NCI-H2227 (cell line): ENCODE measurements around the gene SP140.
"Not testable (repeated sequence)": the region's sequence is repeated elsewhere in the genome, so short reads cannot be mapped to it uniquely, and the experiment has no call there.

Experiments
- DNase-seq: peaks from one replicate; lab custom pipeline; 2025; ENCODE audit not compliant: unreplicated experiment; lab: John Stamatoyannopoulos, UW

Gene SP140

DNA sequence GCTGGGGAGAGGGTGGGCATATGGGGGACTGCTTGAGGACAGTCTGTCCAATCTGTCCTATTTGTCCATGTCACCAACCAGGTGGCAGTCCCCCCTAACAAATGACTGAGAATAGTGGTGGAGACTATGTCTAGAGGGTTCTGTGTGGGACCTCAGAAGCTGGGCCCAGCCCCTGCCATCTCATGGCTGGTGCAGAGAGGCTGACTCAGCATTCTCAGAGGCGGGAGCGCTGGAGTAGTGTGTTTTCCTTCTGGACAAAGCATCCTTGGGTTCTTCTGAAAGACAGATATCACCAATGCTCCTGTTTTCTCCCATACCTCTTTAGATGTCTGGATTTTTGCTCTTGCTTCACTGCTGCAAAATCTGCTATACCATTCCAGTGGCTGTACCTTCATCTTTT, 57.4 kb downstream of the SP140 start:
- no peak for DNase-seq

- DNase-seq, result no peak
Observed at GRCh38 chr2:230286048-230286447, 60.5 kb downstream of the SP140 start.

DNA sequence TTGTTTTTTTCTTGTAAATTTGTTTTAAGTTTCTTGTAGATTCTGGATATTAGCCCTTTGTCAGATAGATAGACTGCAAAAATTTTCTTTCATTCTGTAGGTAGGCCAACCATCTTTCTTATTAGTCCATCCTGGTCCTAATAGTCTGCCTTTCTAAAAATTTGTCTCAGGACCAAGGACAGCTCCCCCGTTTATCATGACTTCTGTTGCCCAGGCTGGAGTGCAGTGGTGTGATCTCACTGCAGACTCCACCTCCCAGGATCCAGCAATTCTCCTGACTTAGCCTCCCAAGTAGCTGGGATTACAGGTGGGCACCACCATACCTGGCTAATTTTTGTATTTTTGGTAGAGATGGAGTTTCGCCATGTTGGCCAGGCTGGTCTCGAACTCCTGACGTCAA, 63.8 kb downstream of the SP140 start:
- DNase-seq, result not testable (repeated sequence)

- DNase-seq, result no peak
Observed at GRCh38 chr2:230295192-230295591, 69.7 kb downstream of the SP140 start.

GRCh38 chr2:230296917-230297316, 71.4 kb downstream of the SP140 start:
- no peak for DNase-seq

DNA sequence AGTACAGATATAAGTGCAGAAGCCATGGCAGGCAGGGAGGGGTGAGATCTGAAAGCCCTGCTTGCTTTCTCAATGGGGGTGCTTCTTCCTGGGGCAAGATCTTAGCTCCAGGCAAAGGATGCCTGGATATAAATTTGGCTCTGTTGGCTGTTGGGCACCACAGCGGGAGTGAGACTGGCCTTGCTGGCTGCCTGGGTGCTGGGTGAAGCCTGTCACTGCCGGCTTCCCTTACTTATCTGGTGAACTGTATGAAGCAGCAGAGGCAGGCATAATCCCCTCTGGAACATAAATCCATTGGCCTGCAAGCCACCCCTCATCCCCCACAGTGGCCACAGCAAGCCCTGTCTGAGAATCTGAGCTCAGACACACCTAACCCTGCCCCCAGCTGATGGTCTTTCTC, 74.1 kb downstream of the SP140 start:
- DNase-seq, result no peak

DNA sequence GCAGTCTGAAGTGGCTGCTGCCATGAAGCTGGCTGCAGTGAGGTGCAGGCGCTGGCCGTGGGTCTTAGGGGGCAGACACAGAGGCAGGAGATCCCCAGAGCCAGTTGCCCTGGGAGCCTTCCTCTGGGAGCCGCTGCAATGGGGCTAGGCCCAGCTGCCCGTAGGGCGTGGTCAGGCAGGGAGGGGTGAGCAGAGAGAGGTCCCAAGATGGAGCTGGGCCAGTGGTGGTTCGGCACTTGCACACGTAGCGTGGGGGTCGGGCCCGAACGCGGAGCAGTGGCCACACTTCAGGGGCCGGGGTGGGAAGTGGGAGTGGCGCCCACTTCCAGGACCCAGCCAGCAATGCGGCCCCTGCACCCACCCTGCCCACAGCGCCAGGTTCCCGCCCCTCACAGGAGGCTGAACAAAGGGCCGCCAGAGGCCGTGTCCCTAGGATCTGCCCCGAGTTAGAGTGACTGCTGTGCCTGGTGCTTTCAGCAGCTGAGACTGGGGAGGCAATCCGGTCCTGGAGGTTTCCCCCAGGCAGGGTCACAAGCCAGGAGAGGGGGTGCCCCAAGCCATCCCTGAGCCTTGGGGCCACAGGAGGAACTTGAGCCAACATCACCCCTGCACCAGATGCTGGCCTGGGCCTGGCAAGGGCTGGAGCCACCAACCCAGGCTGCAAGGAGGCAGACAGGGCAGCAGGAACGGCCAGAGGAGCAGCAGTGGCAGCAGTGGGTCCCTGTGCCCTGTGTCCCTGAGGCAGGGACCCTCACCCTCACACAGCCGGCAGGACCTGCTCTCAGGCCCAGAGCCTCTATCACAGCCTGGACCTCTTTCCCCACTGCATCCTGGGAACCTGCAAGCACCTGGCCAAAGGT, 80.1 kb downstream of the SP140 start:
- no peak for DNase-seq

GRCh38 chr2:230306474-230306873, 80.9 kb downstream of the SP140 start:
- no peak for DNase-seq

- no peak for DNase-seq
Observed at GRCh38 chr2:230307485-230307884, 81.9 kb downstream of the SP140 start.

GRCh38 chr2:230308402-230309000, 83.0 kb downstream of the SP140 start:
- no peak for DNase-seq

DNA sequence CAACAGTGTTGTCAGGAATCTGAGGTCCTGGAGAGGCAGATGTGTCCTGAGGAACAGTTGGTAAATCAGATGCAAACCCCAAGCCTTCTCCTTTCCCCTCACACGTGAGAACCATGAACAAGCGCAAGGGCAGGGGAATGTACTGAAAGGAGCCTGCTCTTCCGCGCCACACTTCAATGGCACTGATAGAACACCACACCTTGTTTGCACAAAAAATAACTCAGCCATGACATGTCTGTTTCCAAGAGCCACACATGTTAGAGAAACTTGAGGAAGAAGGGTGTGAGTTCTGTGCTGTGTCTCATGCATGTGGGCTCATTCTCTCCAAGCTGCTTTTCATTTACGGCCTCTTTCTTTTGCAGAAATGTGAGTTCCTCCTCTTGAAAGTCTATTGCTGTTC, 85.3 kb downstream of the SP140 start:
- DNase-seq, result not testable (repeated sequence)

DNA sequence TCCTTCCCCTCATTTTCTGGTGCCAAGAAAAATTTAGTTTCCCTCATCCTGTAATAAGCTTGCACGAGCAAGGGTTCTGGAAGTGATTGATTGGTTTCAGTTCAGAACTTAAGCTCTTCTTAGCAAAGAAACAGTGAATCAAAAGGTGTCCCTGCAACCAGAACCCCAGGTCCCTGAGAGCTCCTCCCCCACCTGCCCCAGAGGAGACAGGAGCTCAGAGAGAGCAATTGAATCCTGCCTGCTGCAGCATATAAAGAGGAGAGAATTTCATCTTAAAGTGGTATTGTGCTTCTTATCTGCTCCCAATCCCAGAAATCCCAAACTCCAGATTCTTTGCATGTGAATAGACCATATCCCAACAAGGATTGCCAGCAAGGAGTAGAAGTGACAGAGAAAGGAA, 86.1 kb downstream of the SP140 start:
- DNase-seq, result not testable (repeated sequence)

- no peak for DNase-seq
Observed at GRCh38 chr2:230312638-230313037, 87.1 kb downstream of the SP140 start.

GRCh38 chr2:230317366-230317765, 91.8 kb downstream of the SP140 start:
- no peak for DNase-seq

- DNase-seq, result no peak
Observed at GRCh38 chr2:230318190-230319121, 92.9 kb downstream of the SP140 start.

- no peak for DNase-seq
Observed at GRCh38 chr2:230319211-230319862, 93.8 kb downstream of the SP140 start.

DNA sequence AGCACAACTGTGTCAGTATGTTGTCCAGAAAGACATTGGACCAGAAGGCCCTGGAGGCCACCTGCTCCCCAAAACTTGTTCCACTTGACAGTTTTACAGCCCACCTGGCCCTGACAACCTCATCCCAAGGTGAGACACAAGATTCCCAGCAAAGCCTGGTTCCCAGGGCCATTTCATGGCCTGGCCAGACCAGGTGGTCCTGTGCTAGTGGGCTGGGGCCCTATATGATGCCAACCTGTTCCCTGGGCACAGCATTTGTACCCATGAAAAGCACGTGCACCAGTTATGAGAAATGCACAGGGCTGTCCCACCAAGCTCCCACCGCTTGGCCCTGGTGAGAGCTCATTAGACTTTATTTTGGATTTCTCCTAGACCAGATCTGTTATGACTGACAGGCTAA, 95.5 kb downstream of the SP140 start:
- DNase-seq, result no peak

- no peak for DNase-seq
Observed at GRCh38 chr2:230322561-230323384, 97.2 kb downstream of the SP140 start.

DNA sequence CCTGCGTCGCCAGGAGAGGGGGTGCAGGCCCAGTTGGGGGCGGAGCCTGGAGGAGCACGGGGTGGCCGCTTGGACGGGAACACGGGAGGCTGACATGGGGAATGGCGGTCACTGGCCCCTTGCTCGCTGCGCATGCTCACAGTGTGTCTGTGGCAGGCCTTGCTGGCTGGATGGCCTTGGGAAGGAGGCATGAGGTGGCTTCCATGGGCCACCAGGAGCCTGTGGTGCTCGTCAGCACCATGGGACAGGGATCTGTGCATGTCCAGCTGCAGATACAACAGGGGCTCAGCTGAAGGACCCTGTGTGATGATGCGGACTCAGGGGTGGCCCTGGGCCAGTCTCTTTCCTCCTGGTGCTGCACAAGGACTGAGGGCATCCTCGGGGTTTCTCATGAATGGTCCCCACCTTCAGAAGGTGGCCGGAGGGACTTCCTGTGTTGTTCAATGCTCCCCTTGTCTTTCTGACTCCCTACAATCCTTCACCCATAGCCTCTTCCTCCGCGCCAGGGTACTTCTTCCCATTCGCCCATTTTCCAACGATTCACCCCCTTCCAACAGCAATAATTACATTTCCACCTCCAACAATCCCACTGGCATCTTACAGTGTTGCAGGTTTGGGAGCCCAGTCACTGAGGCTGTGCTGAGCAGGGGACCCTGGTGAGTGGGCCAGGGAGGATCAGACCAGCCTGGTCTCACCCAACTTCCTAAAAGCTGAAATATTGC, 98.0 kb downstream of the SP140 start:
- DNase-seq, result no peak

DNA sequence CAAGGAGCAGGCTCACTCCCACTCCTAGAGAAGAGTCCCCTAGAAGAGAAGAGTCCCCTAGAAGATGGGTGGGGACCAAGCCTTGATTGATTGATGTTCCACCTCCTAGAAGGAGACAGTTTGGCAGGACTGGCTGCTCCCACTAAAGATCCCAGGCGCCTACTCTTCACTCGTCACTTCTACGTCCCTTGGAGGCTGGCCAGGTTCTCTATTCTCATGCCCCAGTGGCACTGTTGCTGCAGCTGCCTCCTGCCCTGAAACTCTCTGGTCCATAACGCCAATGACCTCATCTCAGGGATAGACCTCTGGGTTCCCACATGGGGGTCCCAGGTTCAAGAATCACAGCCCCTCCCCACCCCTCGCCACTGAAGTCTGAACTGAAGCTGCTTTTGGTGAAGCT, 99.0 kb downstream of the SP140 start:
- DNase-seq, result no peak
